Right lobe of liver (tissue), 6 donors: ENCODE measurements around the gene EHD4. TPM values are rescaled to one million over a fixed set of nuclear protein-coding genes. Genes with fewer than 3 reads are reported as not detected.
A peak's percentile ranks its signal among the peaks of the same experiment; 100 is the strongest.

ENCODE experiments used
- ATAC-seq, 4 donors: fragments of 200-7000 bp; cut with Tn5 transposase; one replicate each; pipeline ENCODE4 v1.9.1; 2020; ENCODE audit warnings: mild to moderate bottlenecking in 4 of 4, moderate library complexity in 4 of 4
- DNase-seq, 3 donors: peaks; one replicate each; pipeline ENCODE4 v3.0.0-alpha.2; 2020
- H3K27ac ChIP-seq, 3 donors: fragments of 200-600 bp; one replicate each; pipeline ENCODE4 v1.8.0; 2022
- H3K27me3 ChIP-seq, 2 donors: fragments of 200-600 bp; one replicate each; pipeline ENCODE4 v1.8.0; 2022
- H3K36me3 ChIP-seq, 4 donors: fragments of 200-600 bp; sonication (generic) in 1 of 4; one replicate each; pipeline versions ENCODE4 v1.5.1 to v1.8.0; 2017 to 2022; ENCODE audit warnings: control low read depth in 1 of 4
- H3K4me1 ChIP-seq, 4 donors: fragments of 200-600 bp; sonication (generic) in 1 of 4; one replicate each; pipeline versions ENCODE4 v1.5.1 to v1.8.0; 2017 to 2022; ENCODE audit warnings: control low read depth in 1 of 4
- H3K4me3 ChIP-seq, 3 donors: fragments of 200-600 bp; one replicate each; pipeline ENCODE4 v1.8.0; 2022
- H3K9me3 ChIP-seq, 4 donors: fragments of 200-600 bp; sonication (generic) in 1 of 4; one replicate each; pipeline versions ENCODE4 v1.5.1 to v1.8.0; 2017 to 2022; ENCODE audit warnings: control low read depth in 1 of 4
- CTCF ChIP-seq, 4 donors: fragments of 200-600 bp in 3 of 4; fragments of 450-650 bp in 1 of 4; IDR thresholded peaks; one replicate each; pipeline versions ENCODE4 v1.5.1 to v1.8.0; 2016 to 2022; ENCODE audit warnings: antibody characterized with exemption in 4 of 4, mild to moderate bottlenecking in 2 of 4
- POLR2A ChIP-seq: fragments of 450-650 bp; IDR thresholded peaks from one replicate; pipeline ENCODE4 v1.6.1; 2017; ENCODE audit warnings: antibody characterized with exemption, mild to moderate bottlenecking
- WGBS: methylation state at CpG from one replicate; pipeline ENCODE4 v1.1.6; 2018; ENCODE audit warnings: low coverage, low lambda C conversion rate; ENCODE audit not compliant: insufficient coverage; ENCODE audit errors: missing lambda C conversion rate; 5-methylcytosine and 5-hydroxymethylcytosine counted together
- intact Hi-C, 2 donors: fragments of 100-400 bp; cut with DNase I; formaldehyde crosslinking; loops; one replicate each; pipeline versions ENCODE4 v1.11.2 to v1.14.1; 2022
- total RNA-seq, 6 experiments: library from RNA; depleted of rRNA in 2 of 6; stranded (reverse); fragments of >200 nt in 2 of 6; fragmentation: NEBNext Ultra II Directional in 3 of 6; extraction: Animal tissue kit (Norgen Biotek cat#: 25700) in 3 of 6; gene quantifications; one replicate each; pipeline versions ENCODE4 v1.1.0 to v1.2.4, GENCODE V29; 2016 to 2023
- donor health status: DM: no; HTN: yes; CAD: no.
- donor health status: DM: no; HTN: no; CAD: no.
- donor health status: DM: no; HTN: no; CAD: no.
- donor health status: DM: no; HTN: yes; CAD: no.
- donor health status: DM: no; HTN: yes; CAD: no.

The EHD4 gene
- total RNA-seq, 6 experiments from 2014 or later: 4.7 to 21.5 (median 11.1) TPM

- no peaks in the 10 kb centered on the region for H3K27me3 ChIP-seq
- H3K4me3 ChIP-seq: no peak within 1 kb of the TSS
- peaks cover 0 to 23% (median 2%) of the 10 kb centered on the region in 4 donors for H3K4me1 ChIP-seq
- WGBS: 70% methylated on average over 2 of the region's 15 CpGs
- ATAC-seq: no peak
- TF ChIP-seq POLR2A (no peak), CTCF (IDR thresholded peaks at IDR 0.05) (no peak)
- no peaks in the 10 kb centered on the region for H3K36me3 ChIP-seq
- H3K27ac ChIP-seq: peak within 1 kb of the TSS in 2 of 3 donors; percentile 40
- DNase-seq: peak in 1 of 3 donors; percentile 53
- intact Hi-C loops: no loop called here
- no peaks in the 10 kb centered on the region for H3K9me3 ChIP-seq
These were observed 78.7 kb downstream of the EHD4 start, which contains the start of gene SPTBN5 for GRCh38 chr15:41893422-41894250. Gene SPTBN5, minus strand, starts transcription at chr15:41894053. Its CDS starts 556 bp downstream, at chr15:41893497.

- no peaks in the 10 kb centered on the region for H3K36me3 ChIP-seq
- H3K4me1 ChIP-seq: peaks cover 0 to 23% (median 2%) of the 10 kb centered on the region in 4 donors
- no peaks in the 10 kb centered on the region for H3K9me3 ChIP-seq
- TF ChIP-seq POLR2A (no peak), CTCF (IDR thresholded peaks at IDR 0.05) (no peak)
- peak overlapping the region in 2 of 3 donors; percentile 40 for H3K27ac ChIP-seq
- intact Hi-C loops: no loop called here
- no peak overlapping the region for H3K4me3 ChIP-seq
- no CpG with 5 or more reads among the region's 22 CpGs for WGBS
- peak; percentile 91 to 96 (median 94) for ATAC-seq
- DNase-seq: peak; percentile 88 to 96 (median 95)
- no peaks in the 10 kb centered on the region for H3K27me3 ChIP-seq
These were observed 79.5 kb downstream of the EHD4 start for GRCh38 chr15:41892621-41893421.

- Histone ChIP-seq H3K27ac (no peak overlapping the region), H3K27me3 (no peaks in the 10 kb centered on the region), H3K9me3 (no peaks in the 10 kb centered on the region), H3K4me3 (no peak overlapping the region), H3K4me1 (peaks cover 0 to 23% (median 2%) of the 10 kb centered on the region in 4 donors), H3K36me3 (no peaks in the 10 kb centered on the region)
- WGBS: 86% methylated on average over 1 of the region's 3 CpGs
- no peak for TF ChIP-seq CTCF (IDR thresholded peaks at IDR 0.05)
- TF ChIP-seq POLR2A: no peak
- intact Hi-C loops: no loop called here
- ATAC-seq: no peak
- peak in 1 of 3 donors; percentile 46 for DNase-seq
These were observed 80.4 kb downstream of the EHD4 start for GRCh38 chr15:41891946-41892345.

GRCh38 chr15:41891226-41891625 lies 81.1 kb downstream of the EHD4 start:
- TF ChIP-seq CTCF (IDR thresholded peaks at IDR 0.05): no peak
- no peak for TF ChIP-seq POLR2A
- ATAC-seq (no peak), DNase-seq (peak in 1 of 3 donors; percentile 10)
- Histone ChIP-seq H3K4me3 (no peak overlapping the region), H3K27me3 (no peaks in the 10 kb centered on the region), H3K36me3 (no peaks in the 10 kb centered on the region), H3K9me3 (no peaks in the 10 kb centered on the region), H3K4me1 (peaks cover 0 to 23% (median 2%) of the 10 kb centered on the region in 4 donors), H3K27ac (no peak overlapping the region)
- WGBS: 95% methylated on average over 6 of the region's 6 CpGs
- intact Hi-C loops: no loop called here
